Vagina (tissue), 2 donors: ENCODE data around the gene RALGDS.

Source experiments
- POLR2A ChIP-seq, 2 donors: fragments of 450-650 bp; IDR thresholded peaks; one replicate each; pipeline ENCODE4 v1.6.1; 2017; ENCODE audit warnings: antibody characterized with exemption in 2 of 2, mild to moderate bottlenecking in 2 of 2, moderate library complexity in 2 of 2
- TF ChIP-seq, protein P1 (sequence below), 3 experiments: fragments of 450-650 bp in 2 of 3; fragments of 200-600 bp in 1 of 3; sonication (generic) in 1 of 3; IDR thresholded peaks; one replicate each; pipeline ENCODE4 v1.5.1; 2017 to 2019; ENCODE audit warnings: antibody characterized with exemption in 3 of 3, mild to moderate bottlenecking in 2 of 3, moderate library complexity in 2 of 3

GRCh38 chr9:133113163-133113948 is 7.7 kb downstream of the RALGDS start:
- TF ChIP-seq POLR2A (IDR thresholded peaks at IDR 0.05) = no peak
- TF ChIP-seq, protein P1, sequence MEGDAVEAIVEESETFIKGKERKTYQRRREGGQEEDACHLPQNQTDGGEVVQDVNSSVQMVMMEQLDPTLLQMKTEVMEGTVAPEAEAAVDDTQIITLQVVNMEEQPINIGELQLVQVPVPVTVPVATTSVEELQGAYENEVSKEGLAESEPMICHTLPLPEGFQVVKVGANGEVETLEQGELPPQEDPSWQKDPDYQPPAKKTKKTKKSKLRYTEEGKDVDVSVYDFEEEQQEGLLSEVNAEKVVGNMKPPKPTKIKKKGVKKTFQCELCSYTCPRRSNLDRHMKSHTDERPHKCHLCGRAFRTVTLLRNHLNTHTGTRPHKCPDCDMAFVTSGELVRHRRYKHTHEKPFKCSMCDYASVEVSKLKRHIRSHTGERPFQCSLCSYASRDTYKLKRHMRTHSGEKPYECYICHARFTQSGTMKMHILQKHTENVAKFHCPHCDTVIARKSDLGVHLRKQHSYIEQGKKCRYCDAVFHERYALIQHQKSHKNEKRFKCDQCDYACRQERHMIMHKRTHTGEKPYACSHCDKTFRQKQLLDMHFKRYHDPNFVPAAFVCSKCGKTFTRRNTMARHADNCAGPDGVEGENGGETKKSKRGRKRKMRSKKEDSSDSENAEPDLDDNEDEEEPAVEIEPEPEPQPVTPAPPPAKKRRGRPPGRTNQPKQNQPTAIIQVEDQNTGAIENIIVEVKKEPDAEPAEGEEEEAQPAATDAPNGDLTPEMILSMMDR (IDR thresholded peaks at IDR 0.05) = no peak
